ENCODE results near the gene ADD1.

- TF ChIP-seq CTCF (IDR thresholded peaks at IDR 0.05) (no peak), EZH2 (IDR thresholded peaks at IDR 0.05) (no peak), EZH2phosphoT487 (IDR thresholded peaks at IDR 0.05) (no peak)
These were observed 31.6 kb upstream of the ADD1 start for GRCh38 chr4:2811830-2812611.

Data from neural progenitor cell (in vitro differentiated cells).